T-helper 1 cell (primary cell): ENCODE data around the gene LONRF2.

Source experiments
- DNase-seq, 5 donors: peaks; one replicate each; pipeline ENCODE4 v3.0.0-alpha.2; 2012 to 2020

Gene LONRF2

DNA sequence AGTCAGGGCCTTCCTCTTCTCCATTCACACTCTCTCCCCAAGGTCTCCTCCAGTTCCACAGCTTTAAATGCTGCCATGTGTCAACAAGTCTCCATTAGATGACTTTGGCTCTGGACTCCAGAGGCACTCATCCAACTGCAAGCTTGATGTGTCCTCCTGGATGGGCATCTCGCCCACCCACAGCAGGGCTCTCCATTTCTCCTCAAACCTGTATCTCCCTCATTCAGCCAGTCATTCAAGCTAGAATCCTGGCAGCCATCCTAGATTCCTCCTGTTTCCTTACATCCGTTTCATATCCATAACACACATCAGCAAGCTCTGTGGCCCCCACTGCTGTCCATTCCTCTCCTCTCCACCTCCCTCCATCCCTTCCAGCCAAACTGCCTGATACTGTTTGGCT, 91.5 kb downstream of the LONRF2 start:
- no peak for DNase-seq

DNA sequence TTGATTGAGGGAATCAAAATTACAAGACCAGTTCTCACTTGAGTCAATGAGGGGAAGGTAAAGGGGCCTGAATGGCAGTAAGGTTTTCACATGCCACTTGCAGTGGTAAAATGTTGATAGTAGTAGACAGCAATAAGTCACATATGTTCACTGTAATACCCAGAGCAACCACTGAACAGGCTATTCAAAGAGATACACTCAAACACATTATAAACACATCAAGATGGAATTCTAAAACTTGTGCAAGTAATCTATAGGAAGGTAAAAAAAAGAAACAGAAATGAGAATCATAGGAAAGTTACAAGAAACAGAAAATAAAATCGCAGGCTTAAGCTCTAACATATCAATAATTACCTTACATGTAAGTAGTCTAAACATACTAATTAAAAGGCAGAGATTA, 93.3 kb downstream of the LONRF2 start:
- no peak for DNase-seq

DNA sequence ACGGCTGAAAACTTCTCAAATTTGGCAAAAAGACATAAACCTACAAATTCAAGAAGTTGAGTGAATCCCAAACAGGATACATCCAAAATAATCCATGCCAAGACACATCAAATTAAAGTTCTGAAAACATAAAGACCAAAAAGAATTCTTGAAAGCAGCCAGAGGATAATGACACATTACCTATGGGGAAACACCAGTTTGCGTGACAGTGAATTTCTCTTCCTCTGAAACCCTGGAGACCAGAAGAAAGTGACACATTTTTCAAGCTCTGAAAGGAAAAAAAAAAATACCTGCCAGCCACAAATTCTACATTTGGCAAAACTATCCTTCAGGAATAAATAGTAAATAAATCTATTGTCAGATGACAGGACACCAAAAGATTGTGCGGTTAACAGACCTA, 93.9 kb downstream of the LONRF2 start:
- DNase-seq, result no peak

DNA sequence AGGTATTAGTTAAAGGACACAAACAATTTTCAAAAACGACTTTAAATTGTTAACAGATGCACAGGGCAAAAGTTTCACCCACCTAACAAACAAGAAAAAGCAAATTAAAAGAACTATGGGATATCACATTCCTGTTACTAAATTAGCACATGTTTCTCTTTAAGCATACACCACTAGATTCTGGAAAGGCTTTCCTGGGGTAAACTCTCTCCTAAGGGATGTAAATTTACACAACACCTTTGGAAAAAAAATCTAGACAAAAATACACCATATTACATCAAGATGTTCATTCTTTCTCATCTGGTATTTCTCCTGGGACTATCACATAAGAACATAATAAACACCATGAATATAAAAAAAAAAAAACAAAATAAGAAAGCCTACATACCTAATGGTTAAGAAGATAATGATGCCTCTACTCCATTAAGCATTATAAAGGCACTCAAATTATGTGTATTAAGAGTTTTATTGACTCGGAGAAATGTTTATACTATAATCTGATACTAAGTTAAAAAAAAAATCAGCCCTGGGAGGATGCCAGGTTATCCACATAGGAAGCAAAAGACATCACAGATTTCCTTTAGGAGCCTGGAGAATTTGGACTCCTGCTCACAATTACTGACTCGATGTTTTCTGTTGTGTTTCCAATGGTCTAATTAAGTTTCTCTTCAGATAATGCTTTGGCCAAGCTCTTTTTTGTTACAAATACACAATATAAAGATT, 97.2 kb downstream of the LONRF2 start:
- no peak for DNase-seq

DNA sequence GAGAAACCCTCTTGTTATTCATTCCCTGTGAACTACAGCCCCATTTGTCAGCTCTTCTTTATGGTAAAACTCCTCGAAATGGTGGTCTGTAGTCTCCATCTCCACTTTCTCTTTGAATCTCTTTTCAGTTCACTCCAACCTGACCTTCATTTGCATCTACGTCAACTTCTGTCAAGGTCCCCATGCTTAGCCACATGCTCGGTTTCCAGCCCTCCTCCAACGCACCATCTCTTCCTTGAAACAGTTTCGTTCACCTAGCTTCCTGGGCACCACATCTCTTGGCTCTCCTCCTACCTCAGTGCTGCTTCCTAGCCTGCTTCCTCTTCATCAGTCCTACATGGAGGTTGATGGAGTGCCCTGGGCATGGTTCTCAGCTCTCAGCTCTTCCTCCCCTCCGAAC, 98.8 kb downstream of the LONRF2 start:
- DNase-seq, result no peak
